HL-60 (cell line): ENCODE measurements around the gene VWDE.

Source experiments
- GABPA ChIP-seq: IDR thresholded peaks from 2 replicates; pipeline ENCODE4 v1.6.1; 2012; ENCODE audit warnings: low read depth
- POLR2AphosphoS5 ChIP-seq: IDR thresholded peaks from 2 replicates; pipeline ENCODE4 v1.6.1; 2012; ENCODE audit warnings: low read depth
- REST ChIP-seq: IDR thresholded peaks from 2 replicates; pipeline ENCODE4 v1.6.1; 2012; ENCODE audit warnings: low read depth; ENCODE audit not compliant: insufficient replicate concordance
- TF ChIP-seq, protein P1 (sequence below): IDR thresholded peaks from one replicate; pipeline ENCODE4 v1.5.1; 2011; ENCODE audit warnings: low read length, control low read depth, inconsistent platforms; ENCODE audit not compliant: insufficient read depth

- TF ChIP-seq, protein P1, sequence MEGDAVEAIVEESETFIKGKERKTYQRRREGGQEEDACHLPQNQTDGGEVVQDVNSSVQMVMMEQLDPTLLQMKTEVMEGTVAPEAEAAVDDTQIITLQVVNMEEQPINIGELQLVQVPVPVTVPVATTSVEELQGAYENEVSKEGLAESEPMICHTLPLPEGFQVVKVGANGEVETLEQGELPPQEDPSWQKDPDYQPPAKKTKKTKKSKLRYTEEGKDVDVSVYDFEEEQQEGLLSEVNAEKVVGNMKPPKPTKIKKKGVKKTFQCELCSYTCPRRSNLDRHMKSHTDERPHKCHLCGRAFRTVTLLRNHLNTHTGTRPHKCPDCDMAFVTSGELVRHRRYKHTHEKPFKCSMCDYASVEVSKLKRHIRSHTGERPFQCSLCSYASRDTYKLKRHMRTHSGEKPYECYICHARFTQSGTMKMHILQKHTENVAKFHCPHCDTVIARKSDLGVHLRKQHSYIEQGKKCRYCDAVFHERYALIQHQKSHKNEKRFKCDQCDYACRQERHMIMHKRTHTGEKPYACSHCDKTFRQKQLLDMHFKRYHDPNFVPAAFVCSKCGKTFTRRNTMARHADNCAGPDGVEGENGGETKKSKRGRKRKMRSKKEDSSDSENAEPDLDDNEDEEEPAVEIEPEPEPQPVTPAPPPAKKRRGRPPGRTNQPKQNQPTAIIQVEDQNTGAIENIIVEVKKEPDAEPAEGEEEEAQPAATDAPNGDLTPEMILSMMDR, result no peak
- TF ChIP-seq POLR2AphosphoS5, result no peak
- TF ChIP-seq GABPA, result no peak
- TF ChIP-seq REST, result no peak
Measured at GRCh38 chr7:12358694-12359093, 45.0 kb downstream of the VWDE start.
